ENCODE results near the gene MAP4K1.

Gene MAP4K1

GRCh38 chr19:38597075-38597474, 20.7 kb downstream of the MAP4K1 start:
- TF ChIP-seq SIN3A (IDR thresholded peaks at IDR 0.05; ENCODE audit: borderline replicate concordance, insufficient read depth, low read length), result no peak
- TF ChIP-seq, protein P1, sequence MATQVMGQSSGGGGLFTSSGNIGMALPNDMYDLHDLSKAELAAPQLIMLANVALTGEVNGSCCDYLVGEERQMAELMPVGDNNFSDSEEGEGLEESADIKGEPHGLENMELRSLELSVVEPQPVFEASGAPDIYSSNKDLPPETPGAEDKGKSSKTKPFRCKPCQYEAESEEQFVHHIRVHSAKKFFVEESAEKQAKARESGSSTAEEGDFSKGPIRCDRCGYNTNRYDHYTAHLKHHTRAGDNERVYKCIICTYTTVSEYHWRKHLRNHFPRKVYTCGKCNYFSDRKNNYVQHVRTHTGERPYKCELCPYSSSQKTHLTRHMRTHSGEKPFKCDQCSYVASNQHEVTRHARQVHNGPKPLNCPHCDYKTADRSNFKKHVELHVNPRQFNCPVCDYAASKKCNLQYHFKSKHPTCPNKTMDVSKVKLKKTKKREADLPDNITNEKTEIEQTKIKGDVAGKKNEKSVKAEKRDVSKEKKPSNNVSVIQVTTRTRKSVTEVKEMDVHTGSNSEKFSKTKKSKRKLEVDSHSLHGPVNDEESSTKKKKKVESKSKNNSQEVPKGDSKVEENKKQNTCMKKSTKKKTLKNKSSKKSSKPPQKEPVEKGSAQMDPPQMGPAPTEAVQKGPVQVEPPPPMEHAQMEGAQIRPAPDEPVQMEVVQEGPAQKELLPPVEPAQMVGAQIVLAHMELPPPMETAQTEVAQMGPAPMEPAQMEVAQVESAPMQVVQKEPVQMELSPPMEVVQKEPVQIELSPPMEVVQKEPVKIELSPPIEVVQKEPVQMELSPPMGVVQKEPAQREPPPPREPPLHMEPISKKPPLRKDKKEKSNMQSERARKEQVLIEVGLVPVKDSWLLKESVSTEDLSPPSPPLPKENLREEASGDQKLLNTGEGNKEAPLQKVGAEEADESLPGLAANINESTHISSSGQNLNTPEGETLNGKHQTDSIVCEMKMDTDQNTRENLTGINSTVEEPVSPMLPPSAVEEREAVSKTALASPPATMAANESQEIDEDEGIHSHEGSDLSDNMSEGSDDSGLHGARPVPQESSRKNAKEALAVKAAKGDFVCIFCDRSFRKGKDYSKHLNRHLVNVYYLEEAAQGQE (IDR thresholded peaks at IDR 0.05; ENCODE audit: insufficient read depth in 1 of 2, low read depth in 2 of 2, low read length in 2 of 2), result no peak
- TF ChIP-seq TAF1 (IDR thresholded peaks at IDR 0.05; ENCODE audit: borderline replicate concordance, insufficient read depth, low read length), result no peak
- no peak for TF ChIP-seq FOXP2 (optimal IDR thresholded peaks at IDR 0.05; ENCODE audit: borderline replicate concordance, extremely low read depth, extremely low read length, insufficient read depth)
- TF ChIP-seq POLR2AphosphoS5 (IDR thresholded peaks at IDR 0.05; ENCODE audit: low read depth, low read length), result no peak

- no peak for TF ChIP-seq SIN3A (IDR thresholded peaks at IDR 0.05; ENCODE audit: borderline replicate concordance, insufficient read depth, low read length)
- TF ChIP-seq POLR2AphosphoS5 (IDR thresholded peaks at IDR 0.05; ENCODE audit: low read depth, low read length), result no peak
- no peak for TF ChIP-seq FOXP2 (optimal IDR thresholded peaks at IDR 0.05; ENCODE audit: borderline replicate concordance, extremely low read depth, extremely low read length, insufficient read depth)
- TF ChIP-seq, protein P1 (IDR thresholded peaks at IDR 0.05; ENCODE audit: insufficient read depth in 1 of 2, low read depth in 2 of 2, low read length in 2 of 2), result no peak
- TF ChIP-seq TAF1 (IDR thresholded peaks at IDR 0.05; ENCODE audit: borderline replicate concordance, insufficient read depth, low read length), result no peak
These were observed 21.4 kb downstream of the MAP4K1 start for GRCh38 chr19:38596057-38596981.

DNA sequence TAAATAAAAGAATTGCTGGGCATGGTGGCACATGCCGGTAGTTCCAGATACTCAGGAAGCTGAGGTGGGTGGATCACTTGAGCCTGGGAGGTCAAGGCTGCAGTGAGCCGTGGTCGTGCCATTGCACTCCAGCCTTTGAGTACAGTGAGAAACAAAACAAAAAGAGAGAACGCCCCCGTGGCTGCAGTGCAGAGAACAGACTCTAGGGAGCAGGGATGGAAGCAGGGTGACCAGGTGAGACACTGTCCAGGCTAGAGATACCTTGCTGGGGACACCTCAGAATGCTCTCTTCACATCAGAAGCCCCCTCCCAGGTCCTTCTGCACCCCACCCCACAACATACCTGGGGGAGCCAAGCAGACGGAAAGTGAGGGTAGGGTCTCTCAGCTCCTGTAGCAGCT, 24.8 kb downstream of the MAP4K1 start:
- TF ChIP-seq, protein P1 (IDR thresholded peaks at IDR 0.05; ENCODE audit: insufficient read depth in 1 of 2, low read depth in 2 of 2, low read length in 2 of 2), result no peak
- no peak for TF ChIP-seq FOXP2 (optimal IDR thresholded peaks at IDR 0.05; ENCODE audit: borderline replicate concordance, extremely low read depth, extremely low read length, insufficient read depth)
- no peak for TF ChIP-seq TAF1 (IDR thresholded peaks at IDR 0.05; ENCODE audit: borderline replicate concordance, insufficient read depth, low read length)
- TF ChIP-seq SIN3A (IDR thresholded peaks at IDR 0.05; ENCODE audit: borderline replicate concordance, insufficient read depth, low read length), result no peak
- no peak for TF ChIP-seq POLR2AphosphoS5 (IDR thresholded peaks at IDR 0.05; ENCODE audit: low read depth, low read length)

DNA sequence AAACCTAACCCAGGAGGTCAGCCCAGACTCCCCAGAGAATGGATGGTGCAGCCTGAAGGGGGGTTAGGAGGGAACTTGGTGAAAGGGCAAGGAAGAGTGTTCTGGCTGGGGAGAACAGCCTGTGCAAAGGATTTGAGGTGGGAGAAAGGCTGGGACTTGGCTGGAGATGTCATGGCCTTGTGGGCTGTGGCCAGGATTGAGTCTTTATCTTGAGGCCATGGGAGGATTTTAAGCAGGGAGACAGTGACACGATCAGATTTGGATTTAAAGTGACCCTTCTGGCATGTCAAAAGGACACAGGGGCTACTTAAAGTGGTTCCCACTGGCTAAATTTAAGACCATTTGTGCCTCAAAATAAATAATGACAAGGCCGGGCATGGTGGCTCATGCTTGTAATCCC, 29.7 kb downstream of the MAP4K1 start:
- TF ChIP-seq, protein P1 (IDR thresholded peaks at IDR 0.05; ENCODE audit: insufficient read depth in 1 of 2, low read depth in 2 of 2, low read length in 2 of 2), result no peak
- TF ChIP-seq TAF1 (IDR thresholded peaks at IDR 0.05; ENCODE audit: borderline replicate concordance, insufficient read depth, low read length), result no peak
- no peak for TF ChIP-seq POLR2AphosphoS5 (IDR thresholded peaks at IDR 0.05; ENCODE audit: low read depth, low read length)
- TF ChIP-seq SIN3A (IDR thresholded peaks at IDR 0.05; ENCODE audit: borderline replicate concordance, insufficient read depth, low read length), result no peak
- TF ChIP-seq FOXP2 (optimal IDR thresholded peaks at IDR 0.05; ENCODE audit: borderline replicate concordance, extremely low read depth, extremely low read length, insufficient read depth), result no peak

Data from PFSK-1 (cell line).